Fibroblast of mammary gland (primary cell): ENCODE data around the gene SUFU.

Source experiments
- DNase-seq: peaks from one replicate; pipeline ENCODE4 v3.0.0-alpha.2; 2010; ENCODE audit warnings: low read depth
- H3K4me3 ChIP-seq: 2 replicates; pipeline ENCODE4 v1.5.1; 2011; ENCODE audit warnings: low read depth, mild to moderate bottlenecking, low read length, moderate library complexity; ENCODE audit not compliant: control insufficient read depth
- TF ChIP-seq, protein P1 (sequence below): conservative IDR thresholded peaks from 2 replicates; pipeline ENCODE4 v1.5.1; 2011; ENCODE audit warnings: low read depth, low read length, inconsistent platforms; ENCODE audit not compliant: control insufficient read depth, insufficient read depth

Gene SUFU

DNA sequence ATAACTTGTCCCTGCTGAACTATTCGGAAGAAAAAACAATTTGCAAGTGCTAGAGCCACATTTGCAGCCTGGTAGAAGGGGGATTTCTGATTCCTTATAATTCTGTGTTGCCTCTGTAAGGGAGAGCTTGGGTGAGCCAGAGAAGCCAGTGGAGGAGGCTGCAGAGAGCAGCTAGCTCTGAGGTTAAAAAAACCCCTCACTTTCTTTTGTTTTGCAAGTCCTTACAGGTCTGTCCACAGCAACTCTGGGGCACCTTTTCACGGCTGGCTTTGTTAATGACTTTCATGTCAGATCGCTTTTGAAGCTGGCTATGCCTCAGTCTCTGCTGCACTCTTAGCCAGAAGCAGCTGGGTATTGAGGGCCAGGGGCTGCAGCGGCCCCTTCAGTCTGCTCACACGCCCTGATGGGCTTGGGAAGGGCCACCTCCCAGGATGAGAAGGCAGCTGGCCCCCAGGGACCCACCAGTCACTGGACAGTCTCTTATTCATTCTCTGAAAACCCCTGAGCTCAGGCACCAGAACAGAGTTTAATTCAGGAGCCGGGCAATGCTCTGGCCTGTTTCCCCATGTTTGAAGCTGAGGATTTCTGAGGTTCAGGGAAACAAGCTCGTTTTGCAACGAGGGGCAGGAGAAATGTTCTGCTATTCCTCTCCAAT is 171.4 kb downstream of the SUFU start:
- TF ChIP-seq, protein P1, sequence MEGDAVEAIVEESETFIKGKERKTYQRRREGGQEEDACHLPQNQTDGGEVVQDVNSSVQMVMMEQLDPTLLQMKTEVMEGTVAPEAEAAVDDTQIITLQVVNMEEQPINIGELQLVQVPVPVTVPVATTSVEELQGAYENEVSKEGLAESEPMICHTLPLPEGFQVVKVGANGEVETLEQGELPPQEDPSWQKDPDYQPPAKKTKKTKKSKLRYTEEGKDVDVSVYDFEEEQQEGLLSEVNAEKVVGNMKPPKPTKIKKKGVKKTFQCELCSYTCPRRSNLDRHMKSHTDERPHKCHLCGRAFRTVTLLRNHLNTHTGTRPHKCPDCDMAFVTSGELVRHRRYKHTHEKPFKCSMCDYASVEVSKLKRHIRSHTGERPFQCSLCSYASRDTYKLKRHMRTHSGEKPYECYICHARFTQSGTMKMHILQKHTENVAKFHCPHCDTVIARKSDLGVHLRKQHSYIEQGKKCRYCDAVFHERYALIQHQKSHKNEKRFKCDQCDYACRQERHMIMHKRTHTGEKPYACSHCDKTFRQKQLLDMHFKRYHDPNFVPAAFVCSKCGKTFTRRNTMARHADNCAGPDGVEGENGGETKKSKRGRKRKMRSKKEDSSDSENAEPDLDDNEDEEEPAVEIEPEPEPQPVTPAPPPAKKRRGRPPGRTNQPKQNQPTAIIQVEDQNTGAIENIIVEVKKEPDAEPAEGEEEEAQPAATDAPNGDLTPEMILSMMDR, result no peak
- H3K4me3 ChIP-seq, result no peak overlapping the region
- DNase-seq, result no peak

DNA sequence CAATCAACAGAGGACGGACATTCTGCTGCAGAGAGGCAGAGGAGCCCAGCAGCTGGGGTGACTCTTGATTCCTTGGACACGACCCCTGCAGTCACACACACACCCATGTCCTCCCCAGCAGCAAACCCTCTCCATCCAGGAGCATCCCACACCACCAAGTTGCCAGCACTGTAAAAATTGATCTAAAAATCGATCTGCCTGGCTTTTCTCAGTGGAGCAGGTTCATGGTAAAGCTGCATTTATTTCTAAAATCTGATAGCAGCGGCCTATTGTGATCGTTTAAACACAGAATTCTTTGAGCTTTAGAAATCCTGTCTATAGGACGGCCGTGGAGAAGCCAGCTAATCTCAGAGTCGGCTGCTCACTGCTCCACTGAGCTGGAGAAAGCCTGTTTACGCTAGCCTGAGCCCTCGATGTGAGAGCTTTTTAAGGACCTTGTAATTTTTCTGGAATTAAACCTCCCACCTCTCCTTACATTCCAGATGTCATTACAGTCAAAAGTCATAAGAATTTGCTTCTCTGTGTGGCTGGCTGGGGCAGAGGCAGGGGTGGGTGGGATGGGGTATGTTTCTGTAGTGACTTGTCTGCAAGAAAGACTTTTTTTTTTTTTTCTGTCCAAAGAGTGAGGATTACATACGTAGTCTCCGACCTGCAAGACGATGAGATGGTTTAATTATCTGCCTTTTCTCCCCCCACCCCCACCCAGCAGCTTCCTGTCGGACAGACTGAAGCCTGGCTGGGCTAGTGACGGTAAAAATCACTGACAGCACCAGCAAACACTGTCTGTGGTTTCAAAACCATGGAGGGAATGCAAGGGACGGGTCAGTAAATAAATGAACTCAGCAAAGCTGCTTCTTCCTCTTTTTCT is 172.1 kb downstream of the SUFU start:
- peak; percentile 84 for DNase-seq
- TF ChIP-seq, protein P1, result no peak
- no peak overlapping the region for H3K4me3 ChIP-seq

DNA sequence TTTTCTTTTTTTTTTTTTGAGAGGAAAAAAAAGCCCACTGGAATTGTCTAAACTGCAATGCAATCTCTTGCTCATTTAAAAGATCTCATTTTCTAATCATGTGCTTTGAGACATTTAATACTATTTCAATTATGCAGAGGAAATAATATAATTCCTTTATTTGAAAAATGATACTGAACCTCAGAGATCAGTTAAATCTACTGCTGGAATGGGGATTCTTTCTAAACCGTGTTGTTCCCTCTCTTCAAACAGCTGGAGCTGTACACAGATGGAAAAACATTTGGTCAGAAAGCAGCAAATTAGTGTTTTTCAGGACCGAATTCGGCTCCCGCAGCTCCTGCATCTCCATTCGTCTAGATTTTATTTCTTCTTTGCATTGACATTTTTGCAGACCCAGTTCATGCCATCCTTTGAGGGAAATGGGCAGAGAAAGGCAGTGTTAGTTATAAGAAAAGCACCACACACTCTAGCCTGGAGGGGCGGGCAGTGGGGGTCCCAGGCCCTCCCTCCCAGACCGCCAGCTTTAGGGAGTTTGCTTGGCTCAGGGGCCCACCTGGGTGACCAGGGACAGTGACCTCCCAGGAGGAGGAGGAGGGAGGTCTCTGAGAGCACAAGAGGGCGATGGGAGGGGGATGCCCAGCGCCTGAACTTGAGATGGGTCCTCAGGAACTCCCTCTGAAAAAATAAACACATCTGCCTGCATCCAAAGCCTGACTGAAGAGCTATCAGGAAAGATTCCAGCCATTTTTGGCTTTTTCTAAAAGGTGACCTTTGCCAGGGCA is 173.0 kb downstream of the SUFU start:
- no peak overlapping the region for H3K4me3 ChIP-seq
- TF ChIP-seq, protein P1, result no peak
- no peak for DNase-seq

DNA sequence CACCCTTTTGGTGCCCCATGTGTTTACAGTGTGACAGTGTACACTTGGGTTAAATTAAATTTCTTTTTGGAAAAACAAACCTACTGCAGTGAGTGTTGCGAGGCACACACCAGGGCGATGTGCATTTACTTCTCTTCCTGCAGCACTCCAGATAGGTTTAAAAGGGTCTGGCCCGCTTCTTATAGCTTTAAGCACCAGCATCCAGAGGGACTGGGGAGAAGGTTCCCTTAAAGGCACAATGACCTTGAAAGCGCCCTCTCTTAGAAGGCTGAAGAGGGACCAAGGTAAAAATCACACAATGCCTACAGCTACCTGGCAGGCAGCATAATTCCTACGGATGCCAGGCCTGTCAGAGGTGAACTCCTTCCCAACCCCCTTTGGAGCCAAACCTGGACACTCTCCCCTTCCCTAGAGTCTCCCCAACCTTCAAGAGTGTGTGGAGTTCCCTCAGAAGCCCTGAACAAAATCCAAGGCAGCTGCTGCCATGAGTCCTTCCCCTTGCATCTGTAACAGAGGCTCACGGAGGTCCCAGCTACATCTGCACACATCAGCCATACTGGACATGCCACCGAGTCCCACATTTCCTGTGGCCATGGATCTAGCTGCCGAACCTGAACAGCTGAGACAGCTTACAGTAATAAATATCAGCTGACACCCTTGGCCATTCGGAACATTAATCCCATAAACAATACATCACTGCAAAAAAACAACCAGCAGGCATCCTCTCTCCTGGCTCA is 173.7 kb downstream of the SUFU start:
- TF ChIP-seq, protein P1, result no peak
- no peak overlapping the region for H3K4me3 ChIP-seq
- no peak for DNase-seq

DNA sequence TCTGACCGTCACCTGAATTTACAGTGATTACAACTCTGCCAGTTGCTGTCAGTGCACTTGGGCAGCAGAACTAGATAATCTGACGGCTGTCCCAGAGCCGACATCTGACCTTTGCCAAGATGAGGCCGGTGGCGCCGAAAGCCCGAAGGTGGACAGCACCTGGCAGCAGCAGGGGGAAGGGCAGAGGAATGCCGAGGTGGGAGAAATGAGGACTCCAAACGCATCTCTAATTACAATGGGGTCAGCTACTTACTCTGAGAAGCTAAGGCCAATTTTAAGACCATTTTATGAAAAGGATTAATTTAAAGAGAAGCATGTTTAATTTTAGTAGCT is 174.3 kb downstream of the SUFU start:
- H3K4me3 ChIP-seq, result no peak overlapping the region
- no peak for DNase-seq
- TF ChIP-seq, protein P1, result no peak

DNA sequence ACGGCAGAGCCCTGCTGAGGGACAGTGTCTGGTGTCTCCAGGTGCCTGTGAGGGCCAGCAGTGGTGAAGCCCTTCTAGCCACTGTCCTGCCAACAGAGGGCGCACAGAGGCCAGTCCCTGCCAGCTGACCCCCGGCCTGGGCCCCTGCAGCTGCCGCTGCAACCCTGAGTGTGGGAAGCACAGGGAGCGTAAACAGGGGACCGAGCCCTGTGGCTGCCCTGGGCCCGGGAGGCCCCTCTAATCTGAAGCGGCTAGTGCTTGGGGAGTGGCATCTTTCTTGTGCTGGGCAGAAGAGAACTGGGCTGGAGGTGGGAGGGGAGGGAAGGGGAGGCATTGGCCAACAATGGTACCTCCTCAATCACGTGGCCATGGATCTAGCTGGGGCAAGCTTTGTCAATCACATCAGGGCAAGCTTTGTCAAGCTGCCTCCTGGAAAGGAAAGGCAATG is 175.1 kb downstream of the SUFU start:
- TF ChIP-seq, protein P1, result peak; percentile 66
- DNase-seq, result peak; percentile 42
- no peak overlapping the region for H3K4me3 ChIP-seq
